Renal pelvis (tissue), 4 donors: Measurements from ENCODE around the gene EDEM3. TPM values are rescaled to one million over a fixed set of nuclear protein-coding genes. Genes with fewer than 3 reads are reported as not detected.
"Not testable (repeated sequence)": the region's sequence is repeated elsewhere in the genome, so short reads cannot be mapped to it uniquely, and the experiment has no call there.

Source experiments
- DNase-seq: peaks from one replicate; pipeline ENCODE4 v3.0.0-alpha.2; 2013
- polyA plus RNA-seq, 3 donors: library from polyadenylated mRNA; unstranded; fragments of 120-200 nt; gene quantifications; one replicate each; pipeline ENCODE4 v1.2.1, GENCODE V29; 2013; ENCODE audit not compliant: insufficient read length in 3 of 3

EDEM3 gene
- polyA plus RNA-seq, 3 donors, result 28.4 to 36.1 (median 29.1) TPM

DNA sequence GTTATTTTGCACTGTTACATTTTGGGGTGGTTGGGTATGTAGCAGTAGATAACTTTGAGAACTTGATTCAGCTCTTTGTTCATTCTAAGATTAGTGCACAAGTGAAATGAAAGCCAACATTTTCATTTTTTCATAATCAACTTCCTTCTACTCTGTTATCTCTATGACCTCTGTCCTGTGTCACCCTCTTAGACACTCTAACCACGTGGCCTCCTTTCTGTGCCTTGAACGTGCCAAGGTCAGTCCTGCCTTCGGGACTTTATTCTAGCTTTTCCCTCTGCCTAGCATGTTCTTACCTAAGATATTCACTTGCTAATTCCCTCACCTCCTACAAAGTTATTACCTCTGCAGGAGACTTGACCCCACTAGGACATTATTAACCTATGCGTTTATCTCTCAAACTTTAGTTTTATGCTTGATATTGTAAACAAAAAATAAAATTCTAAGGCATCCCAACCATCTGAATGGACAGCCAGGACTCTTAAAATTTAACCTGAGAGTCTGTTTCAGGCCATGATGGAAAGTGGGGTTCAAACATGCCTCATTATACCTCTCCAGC is 19.2 kb upstream of the EDEM3 start:
- no peak for DNase-seq

DNA sequence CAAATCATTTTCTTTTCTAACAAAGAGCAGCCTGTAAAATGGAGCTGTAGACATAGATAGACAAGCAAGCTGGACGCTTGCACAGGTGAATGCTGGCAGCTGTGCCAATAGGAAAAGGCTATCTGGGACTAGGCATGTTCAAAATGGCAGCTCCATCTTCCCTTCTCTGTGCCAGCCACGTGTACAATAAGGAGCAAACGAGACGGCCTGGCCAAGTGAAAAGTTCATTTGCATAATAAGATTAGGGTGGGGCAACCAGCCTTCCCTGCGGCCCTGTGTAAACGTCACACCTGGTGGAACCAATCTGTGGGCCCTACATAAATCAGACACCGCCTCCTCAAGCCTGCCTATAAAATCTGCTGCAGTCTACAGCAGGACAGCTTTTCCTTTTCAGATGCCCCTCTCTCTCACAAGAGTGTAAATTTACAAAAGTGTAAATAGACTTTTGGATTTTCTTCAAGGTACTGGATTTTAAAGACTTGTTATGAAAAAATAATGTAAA is 16.6 kb upstream of the EDEM3 start:
- no peak for DNase-seq

DNA sequence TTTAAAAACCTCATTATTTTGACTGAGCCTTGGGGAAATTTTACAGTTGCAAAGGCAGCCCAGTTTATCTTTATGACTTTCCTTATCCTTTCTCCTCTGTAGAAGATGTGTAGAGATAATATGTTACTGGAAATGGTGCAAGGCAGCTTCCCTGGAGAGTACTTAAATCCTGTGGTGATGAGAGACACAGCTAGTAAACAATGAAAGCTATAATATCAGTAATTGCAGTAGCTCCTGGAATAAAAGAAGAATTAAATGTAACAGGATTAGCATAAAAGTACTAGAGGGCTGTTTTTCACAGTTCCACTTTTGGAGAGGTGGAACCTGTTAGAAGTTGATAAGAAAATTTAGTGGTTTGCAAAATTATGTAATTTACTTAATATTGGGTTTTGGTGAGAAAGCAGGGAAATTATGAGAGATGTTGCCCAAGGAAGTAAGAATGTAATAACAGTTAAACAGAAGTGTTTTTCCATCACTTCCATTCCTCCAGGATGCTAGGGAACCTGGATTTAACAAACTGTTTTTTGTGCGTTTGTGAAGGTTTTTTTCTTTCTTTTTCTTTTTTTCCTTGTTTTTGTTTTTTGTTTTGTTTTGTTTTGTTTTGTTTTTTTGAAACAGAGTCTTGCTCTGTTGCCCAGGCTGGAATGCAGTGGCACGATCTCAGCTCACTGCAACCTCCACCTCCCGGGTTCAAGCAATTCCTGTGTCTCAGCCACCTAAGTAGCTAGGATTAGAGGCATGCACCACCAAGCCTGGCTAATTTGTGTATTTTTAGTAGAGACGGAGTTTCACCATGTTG is 15.7 kb upstream of the EDEM3 start:
- no peak for DNase-seq

DNA sequence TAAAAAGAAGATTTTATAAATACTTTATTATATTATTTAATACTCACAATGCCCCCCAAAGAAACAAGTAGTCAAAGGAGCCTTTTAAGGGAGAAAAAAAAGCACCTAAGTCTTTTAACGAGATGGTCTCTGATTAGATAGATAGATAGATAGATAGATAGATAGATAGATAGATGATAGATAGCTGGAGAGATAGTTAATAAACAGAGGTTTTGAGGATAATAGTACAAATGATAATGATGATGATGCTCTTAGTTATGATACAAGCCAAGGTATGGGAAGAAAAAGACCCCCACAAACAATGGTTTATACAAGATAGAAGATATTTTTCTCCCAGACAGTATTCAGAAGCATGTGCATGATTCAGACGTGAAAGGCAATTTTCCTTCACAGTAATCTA is 14.6 kb upstream of the EDEM3 start:
- DNase-seq, result no peak

DNA sequence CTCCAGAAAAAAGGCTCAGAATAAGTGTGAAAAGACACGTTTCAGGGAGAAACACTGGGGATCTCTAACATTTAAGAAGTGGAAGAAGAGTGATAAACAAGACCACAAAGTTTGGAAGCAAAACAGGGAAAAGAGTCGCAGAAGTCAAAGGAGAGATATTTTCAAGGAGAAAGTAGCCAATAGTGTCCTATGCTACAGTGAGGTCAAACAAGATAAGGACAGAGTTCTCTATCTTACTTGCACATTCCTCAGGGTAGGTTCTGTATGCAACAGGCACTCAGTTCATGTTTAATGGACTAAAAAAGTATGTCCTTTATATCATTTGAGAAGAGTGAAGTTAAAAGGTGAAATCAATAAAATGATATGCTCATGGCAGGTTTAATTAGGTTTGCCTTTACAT is 13.8 kb upstream of the EDEM3 start:
- no peak for DNase-seq

DNA sequence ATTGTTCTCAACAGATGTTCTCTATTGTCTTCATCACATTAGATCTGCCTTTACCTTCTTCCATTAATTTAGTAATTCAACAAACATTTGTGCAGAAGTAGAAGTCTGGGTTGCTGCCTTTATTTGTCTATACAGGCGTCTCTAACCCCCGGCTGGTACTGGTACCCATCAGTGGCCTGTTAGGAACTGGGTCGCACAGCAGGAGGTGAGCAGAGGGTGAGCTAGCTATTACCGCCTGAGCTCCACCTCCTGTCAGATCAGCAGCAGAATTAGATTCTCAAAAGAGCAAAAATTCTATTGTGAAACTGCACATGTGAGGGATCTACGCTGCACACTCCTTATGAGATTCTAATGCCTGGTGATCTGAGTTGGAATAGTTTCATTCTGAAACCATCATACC is 12.9 kb upstream of the EDEM3 start:
- no peak for DNase-seq

DNA sequence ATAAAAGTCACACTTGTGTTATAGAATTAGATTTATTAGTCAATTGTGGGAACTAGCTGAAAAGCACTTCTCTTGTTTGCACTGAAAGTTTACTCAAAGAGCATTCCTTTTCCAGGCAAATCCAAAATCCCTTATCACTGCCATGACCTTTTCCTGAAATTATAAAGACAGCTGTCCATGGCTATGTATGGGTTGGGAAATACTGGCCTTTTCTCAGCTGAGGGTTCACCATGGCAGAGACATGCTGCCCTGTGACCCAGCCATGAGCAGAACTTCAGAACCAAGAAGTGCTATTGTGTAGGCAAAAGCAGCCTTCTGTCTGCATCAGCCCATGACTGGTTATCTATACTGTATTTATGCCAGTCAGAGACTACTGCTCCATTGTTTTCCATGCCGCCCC is 9.8 kb upstream of the EDEM3 start:
- DNase-seq, result no peak

DNA sequence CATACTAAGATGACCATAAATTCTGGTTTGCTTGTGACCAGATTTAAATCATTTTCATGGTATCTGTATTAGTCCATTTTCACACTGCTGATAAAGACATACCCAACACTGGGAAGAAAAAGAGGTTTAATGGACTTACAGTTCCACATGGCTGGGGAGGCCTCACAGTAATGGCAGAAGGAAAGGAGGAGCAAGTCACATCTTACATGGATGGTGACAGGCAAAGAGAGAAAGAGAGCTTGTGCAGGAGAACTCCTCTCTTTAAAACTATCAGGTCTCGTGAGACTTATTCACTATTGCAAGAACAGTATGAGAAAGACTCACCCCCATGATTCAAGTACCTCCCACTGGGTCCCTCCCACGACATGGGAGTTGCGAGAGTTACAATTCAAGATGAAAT is 8.9 kb upstream of the EDEM3 start:
- DNase-seq, result not testable (repeated sequence)

DNA sequence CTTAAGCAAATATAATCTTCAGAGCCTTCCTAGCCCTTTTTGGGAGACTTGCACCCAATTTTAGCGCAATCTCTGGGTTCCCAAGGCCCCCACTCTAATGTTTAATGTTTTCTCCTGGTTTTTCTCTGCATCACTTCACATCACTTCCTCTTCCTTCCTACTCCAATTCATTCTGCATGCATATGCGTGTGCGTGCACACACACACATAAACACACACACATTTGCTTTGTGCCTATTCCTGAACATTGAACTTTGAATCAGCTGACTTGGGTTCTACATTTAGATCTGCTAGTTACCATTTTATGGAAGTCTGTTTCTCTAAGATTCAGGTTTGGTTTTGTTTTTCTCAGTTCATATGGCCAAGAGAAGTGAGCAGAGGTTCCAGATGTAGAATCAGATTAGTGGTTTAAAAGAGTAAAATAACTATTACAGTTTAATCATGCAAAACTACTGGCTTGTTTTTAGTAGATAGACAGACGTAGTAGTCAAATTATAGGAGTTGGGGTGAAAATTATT is 7.4 kb upstream of the EDEM3 start:
- DNase-seq, result no peak

DNA sequence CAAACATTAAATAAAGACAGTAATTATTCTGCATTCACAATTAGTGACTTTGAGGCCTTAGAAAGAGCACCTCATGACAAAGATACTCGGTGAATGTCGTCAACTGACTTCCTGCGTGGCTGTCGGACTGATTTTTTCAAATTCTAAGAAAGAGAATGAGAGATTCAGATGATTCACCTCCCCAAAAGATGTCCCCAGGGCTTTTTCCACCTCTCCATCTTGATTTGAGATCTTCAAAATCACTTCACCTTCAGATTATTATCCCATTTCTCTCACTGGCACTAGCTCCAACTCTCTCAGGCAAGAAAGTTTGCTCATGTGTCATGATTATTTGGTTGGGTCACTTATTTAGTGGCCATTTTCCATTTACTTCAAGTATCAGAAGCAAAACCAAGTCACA is 5.0 kb upstream of the EDEM3 start:
- DNase-seq, result no peak

DNA sequence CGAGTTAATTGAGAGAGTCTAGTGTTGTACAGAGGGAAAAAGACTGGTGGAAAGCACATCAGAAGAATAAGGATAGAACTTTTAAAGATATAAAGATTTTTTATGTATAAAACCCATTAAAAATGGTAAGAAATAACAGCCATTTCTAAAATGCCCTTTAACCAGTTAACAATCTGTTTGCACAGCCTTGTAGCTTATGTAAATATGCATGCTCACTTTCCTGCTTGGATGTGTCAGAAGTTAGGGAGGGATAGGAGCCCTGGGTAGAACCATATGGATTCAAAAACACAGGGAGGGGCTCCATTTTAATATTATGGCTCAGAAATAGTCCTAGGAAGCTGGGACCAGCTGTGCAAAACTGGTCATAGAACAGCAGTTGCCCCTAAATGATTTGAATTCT is 4.5 kb upstream of the EDEM3 start:
- DNase-seq, result no peak

DNA sequence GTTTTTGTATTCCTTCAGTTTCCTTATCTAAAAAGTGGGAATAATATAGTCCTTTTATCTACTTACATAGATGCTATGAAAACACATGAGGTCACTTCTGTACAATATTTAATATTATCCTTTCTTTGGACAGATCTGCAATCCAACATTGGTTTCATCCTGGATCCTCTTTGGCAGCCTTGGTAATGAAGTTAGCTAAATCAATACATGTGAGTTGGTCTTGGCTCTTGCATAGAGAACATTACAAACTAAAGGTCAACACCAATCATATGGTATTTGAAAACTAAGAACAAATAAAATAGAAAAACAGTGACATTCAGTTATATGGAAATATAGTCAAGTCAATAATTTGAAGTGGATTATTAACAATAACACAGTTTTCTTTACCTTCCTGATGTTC is 3.2 kb upstream of the EDEM3 start:
- DNase-seq, result no peak

DNA sequence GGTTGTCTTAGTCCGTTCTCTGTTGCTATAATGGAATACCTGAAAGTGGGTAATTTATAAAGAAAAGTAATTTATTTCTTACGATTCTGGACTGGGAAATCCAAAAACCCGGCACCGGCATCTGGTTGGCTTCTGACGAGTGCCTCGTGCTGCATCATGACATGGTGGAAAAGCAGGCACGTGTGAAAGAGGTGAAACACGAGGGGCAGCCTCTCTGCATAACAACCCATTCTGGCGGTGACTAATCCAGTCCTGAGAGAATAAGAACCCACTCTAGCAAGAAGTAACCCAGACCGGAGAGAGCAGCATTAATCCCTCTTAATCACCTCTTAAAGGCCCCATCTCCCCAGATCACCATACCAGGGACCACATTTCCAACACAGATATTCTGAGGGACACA is 2.7 kb upstream of the EDEM3 start:
- no peak for DNase-seq

DNA sequence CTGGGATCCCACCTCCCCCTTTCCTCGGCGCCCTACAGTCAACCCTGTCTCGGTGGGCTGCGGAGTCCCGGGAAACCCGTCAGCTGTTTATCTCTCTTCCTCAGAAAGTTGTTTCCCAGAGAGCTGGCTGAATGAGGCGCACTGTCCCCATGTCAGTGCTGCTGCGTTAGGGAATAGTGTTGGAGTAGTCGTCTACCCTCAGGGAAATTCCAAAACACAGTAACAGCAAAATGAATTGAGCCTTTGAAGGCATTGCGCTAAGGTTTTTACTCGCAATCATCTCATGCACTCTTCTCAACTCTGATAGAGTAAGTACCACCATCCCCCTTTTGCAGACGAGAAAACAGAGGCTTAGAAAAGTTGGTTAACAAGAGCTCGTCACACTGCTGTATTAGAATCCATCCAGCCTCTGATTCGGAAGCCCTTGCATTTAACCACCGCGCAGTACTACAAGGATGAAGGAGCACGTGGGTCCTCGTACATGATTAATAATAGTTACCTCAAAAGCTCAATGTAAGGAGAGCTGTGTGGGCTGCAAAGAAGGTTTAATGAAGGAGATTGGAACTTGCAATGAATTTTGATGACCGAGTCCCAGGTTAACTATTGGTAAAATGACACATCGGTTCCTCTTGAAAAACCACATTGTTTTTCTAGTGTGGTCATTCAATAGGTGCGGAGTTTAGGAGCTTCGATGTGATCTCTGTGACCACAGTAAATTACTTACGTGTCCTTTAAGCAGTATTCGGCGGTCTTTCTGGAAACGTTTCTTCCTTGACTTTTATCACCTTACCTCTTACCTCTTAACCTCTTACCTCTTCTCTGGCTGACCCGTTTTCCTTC is 788 bp upstream of the EDEM3 start:
- DNase-seq, result peak; percentile 21

DNA sequence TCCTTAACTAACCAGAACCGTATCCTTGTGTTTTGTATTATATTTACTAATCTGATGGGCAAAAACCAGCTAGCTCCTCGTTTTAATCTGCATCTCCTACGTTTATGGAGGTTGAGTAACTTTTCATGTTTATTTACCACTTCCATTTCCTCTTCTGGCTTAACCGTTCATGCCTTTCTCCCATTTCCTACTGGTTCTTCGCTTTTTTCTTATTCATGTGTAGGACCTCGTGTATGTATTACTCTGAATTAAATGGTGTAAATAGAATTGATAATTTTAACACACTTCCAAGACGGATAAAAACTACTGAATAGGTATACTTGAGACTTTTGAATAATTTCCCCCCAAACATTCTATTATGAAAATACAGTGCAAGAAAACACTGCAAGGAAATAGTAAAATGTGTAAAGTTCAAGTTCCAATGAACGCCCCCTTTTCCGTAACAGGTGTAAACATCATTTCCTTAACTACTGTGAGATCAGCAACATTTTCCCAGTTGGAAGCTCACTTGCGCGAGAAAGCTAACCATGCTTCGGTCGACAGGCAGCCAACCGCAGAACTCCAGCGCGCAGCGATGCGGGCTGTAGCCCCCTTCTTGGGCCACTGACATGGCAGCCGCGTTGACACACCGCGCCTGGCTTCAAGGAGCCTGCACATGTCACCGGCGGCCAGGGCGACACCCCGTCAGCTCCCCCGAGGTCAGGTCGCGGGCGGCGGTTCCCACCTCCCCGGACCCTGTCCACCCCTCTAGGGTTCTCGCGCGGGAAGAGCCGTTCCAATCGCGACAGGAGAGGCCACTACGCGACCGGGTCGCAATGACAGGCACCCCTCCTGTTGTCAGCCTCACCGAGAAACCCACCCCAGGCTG is 816 bp downstream of the EDEM3 start:
- peak; percentile 52 for DNase-seq

DNA sequence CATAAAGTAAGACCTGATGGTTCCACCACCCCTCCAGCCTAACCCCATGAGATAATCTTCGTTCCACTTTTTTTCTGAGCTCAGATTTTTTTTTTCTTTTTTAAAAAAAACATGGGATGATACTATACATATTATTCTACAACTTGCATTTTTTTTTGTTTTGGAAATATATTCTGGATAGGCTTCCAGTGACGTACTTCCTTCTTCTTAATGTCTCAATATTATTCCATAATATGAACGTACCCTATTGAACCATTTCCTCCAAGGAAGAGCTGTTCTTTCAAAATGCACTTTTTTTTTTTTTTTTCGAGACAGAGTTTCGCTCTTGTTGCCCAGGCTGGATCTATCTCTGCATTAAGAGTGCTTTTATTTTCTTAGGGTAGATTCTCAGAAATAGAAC is 1.5 kb downstream of the EDEM3 start:
- no peak for DNase-seq

DNA sequence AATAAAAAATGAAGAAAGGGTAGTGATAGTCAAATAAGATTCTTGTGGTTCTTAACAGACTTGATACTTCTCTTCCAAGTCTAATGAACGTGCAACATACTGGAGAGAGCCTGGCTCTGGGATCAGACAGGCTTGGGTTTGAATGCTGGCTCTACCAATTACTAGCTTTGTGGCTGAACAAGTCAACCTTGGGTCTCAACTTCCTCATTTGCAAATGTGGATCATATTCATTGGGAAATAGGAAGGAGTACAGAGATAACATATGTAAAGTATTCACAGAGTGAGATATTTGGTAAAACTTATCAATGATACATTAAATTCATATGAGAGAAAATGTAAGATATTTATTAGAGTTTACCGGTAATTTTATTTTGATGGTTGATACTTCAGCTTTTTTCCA is 2.0 kb downstream of the EDEM3 start:
- no peak for DNase-seq

DNA sequence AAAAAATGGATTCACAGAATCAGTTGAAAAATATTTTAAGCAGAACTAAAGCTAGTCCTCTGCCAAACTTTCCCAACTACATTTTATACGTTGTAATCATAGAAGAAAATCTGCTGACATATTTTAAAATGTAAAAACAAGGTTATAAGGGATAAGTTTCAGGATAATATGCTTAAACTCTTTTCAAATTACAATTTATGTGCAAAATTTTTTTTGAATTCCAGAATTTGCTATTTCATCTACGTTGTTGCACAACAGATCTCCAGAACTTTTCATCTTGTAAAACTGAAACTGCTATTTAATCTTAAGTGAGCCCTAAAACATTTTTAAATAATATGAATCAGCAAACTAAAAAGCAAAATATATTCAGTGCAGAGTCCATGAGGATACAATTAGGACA is 5.9 kb downstream of the EDEM3 start:
- DNase-seq, result no peak

DNA sequence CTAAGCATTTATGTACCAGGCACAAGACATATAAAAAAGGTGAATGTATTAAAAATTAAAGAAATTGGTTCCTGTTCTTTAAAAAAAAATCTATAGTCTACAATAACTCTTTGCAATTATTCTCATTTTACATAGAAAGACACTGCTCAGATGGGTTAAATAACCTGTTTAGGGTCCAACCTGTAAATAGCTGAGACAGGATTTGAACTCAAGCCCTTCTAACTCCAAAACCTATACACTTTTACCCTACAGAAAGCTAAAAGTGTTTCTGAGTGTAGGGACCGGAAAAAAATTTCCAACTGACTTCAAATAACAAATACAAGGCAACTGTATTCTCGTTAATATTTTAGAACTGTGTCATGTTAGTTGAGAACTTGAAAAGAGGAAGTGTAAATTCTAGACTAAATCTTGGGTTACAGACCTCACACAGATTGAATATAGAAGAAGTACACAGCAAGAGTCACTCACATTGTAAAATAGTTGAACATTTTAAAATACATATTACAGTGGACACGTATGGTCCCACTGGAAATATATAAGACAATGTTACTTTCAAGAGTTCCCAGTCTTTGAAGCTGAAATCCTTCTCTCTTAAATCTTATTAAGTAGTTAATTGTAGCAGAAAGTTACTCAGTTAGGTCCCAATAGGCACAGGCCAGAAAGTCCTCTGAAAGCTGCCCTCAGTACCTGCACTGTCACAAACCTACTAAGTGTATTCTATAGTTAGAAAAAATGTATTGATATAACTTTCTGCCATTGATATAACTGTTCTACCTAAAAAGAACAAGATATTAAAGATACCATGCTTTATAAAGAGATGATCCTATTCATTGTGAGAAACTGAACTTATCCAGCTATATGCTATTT is 7.3 kb downstream of the EDEM3 start:
- DNase-seq, result no peak

DNA sequence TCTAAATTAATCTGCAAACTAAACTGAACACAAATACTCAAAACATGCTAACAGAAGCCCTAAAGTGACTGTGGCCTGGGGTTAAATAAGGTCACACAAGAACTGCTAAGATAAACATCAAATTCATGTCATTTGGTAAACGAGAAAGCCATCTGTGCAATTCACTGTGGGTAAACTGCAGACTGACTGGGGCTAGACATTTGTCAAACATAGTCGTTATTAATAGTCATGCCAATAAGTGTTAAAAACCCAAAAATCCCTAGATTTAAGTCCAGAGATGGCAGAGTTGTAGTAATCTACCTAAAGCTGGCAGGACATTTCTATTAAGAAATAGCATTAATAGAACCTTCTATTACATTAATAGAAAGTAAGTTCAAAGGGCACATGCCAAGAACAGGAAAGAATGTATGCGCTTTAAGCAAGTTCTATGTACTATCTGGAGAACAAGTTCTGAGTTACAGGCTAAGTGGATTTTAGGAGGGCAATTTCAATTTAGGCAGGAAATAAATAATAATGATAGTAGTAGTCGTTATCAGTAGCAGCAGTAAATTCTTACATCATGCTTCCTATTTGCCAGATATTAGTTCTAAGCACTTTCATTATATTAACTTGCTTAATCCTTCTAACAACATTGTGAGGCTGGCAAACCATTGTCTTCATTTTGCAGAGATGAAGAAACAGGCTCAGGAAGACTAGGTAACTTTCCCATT is 8.6 kb downstream of the EDEM3 start:
- no peak for DNase-seq
